NCI-H1048 (cell line): ENCODE measurements around the gene KRTAP5-7.
"Not testable (repeated sequence)": the region's sequence is repeated elsewhere in the genome, so short reads cannot be mapped to it uniquely, and the experiment has no call there.

Experiments used
- DNase-seq: peaks from one replicate; lab custom pipeline; 2025; lab: John Stamatoyannopoulos, UW

Gene KRTAP5-7, protein sequence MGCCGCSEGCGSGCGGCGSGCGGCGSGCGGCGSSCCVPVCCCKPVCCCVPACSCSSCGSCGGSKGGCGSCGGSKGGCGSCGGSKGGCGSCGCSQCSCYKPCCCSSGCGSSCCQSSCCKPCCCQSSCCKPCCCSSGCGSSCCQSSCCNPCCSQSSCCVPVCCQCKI

DNA sequence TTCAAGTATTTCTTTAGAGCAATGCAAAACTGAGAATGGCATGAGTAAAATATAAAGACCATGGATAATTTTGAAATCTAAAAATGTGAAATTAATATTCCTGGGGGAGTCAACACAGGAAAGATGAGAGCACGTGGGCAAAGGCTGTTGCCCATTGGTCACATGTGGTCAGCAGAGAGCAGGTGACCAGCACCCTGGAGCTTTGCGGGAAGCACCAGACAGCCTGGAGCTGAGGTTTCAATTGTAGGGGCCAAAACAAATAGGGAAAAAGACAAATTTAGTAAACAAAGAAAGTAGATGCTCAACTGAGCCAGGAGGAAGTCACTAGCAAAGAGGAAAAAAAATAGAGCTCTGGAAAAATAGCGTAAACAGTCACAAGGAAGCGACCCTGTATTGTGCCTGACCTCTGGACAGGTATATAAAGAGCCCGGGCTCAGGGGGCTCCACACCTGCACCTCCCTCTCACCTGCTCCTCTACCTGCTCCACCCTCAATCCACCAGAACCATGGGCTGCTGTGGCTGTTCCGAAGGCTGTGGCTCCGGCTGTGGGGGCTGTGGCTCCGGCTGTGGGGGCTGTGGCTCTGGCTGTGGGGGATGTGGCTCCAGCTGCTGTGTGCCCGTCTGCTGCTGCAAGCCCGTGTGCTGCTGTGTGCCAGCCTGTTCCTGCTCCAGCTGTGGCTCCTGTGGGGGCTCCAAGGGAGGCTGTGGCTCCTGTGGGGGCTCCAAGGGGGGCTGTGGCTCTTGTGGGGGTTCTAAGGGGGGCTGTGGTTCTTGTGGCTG is at the start of gene KRTAP5-7:
Gene KRTAP5-7, plus strand, starts transcription at position 472 of the 780 bp plus-strand sequence. Its CDS starts 34 bp downstream, at position 506.
- DNase-seq = not testable (repeated sequence)

DNA sequence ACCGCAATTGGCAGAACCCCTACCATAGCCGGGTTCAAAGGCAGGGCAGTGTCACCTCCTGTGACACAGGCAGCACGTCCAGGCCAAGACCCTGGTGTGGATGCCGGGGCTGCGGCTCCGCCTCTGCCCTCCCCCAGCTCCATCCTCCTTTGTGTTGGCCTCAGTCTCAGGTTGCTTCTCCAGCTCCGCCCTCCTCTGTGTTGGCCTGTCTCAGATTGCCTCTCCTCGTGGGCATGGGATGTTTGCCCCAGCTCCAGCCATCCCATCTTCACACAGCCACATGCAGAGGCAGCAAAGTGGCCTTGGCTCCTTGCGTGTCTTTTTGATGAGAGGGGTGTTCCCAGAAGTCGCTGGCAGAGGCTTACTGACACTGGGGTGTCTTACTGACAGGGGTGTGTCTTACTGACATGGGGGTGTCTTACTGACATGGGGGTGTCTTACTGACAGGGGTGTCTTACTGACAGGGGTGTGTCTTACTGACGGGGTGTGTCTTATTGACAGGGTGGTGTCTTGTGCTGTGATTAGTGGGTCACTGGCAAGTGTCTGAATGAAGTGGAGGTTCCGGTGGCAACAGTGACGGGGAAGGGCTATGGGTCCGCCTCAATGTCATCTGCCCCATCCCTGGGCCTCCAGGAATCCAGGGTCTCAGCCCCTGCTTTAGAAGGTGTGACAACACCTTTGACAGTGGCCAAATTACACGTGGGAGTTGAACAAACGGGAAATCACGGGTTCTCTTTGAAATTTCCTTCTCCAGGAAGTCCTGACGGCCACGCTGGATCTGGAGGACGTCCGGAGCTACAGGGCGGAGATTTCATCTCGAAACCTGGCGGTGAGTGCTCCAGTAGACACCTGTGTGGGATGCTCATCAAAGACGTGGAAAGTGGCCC is 49.2 kb upstream of the KRTAP5-7 start:
- DNase-seq = no peak

DNA sequence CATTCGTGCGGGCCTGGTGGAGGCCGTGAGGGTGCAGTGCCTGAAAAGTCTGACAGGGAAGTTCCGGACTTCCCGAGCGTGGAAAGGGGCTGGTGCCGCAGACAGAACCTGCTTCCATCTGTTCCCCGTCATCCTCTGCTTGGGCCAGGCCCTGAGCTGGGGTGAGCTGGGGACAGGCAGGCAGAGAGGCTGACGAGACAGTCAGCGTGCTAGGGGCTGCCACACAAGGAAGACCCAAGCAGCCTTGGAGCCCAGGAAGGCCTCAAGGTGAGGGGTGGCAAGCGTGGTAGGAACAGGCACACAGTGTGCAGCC is 48.6 kb upstream of the KRTAP5-7 start:
- no peak for DNase-seq

DNA sequence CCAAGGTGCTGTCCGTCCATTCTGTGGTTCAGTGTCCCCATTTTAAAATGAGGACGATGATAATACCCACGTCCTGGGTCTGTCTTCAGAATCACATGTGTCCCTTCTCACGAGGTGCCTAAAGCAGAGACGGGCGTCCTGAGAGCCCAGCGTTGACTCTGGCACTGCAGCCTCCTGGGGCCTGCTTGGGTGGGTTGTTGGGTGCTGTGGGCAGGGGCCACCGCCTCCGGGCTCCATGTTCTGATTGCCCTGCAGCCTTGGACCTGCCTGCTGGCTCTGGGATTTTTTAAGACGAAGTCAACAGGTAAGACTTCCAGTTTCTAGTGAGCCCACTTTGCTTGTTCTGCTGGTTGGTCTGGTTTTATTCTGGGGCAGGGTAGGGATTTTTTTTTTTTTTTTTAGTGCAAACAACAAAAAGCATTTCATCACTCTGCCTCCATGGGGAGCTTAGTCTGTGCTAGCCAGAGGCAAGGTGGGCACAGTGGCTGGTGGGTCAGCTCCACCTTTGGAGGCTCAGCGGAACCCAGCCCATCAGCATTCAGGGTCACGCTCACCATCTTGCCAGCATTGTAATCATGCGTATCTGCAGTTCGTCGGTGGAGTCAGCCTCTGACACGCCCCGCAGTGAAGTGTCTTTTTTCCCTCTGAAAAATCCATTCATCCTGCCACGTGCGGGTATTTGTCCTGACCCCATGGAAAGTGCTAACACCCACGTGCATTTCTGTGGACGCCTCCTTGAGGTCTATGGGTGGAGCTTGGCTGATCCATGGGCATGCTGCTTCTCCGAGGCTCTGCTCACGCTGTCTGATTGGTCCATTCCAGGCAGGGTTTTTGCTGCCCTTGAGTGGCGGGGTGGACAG is 45.7 kb upstream of the KRTAP5-7 start:
- DNase-seq = no peak

DNA sequence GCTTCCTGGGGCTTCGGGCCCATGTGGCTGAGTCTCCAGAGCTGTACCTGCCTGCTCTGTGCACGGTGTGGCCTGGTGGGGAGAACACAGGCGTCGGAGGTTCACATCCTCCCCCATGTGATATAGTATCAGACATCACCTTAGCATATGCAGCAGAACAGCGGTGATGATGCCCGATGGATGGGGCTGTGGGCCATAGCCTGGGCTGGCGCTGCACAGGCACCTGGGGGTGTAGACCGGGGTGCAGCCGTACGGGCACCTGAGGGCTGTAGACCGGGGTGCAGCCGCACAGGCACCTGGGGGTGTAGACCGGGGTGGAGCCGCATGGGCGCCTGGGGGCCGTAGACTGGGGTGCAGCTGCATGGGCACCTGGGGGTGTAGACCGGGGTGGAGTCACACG is 44.9 kb upstream of the KRTAP5-7 start:
- DNase-seq = no peak

DNA sequence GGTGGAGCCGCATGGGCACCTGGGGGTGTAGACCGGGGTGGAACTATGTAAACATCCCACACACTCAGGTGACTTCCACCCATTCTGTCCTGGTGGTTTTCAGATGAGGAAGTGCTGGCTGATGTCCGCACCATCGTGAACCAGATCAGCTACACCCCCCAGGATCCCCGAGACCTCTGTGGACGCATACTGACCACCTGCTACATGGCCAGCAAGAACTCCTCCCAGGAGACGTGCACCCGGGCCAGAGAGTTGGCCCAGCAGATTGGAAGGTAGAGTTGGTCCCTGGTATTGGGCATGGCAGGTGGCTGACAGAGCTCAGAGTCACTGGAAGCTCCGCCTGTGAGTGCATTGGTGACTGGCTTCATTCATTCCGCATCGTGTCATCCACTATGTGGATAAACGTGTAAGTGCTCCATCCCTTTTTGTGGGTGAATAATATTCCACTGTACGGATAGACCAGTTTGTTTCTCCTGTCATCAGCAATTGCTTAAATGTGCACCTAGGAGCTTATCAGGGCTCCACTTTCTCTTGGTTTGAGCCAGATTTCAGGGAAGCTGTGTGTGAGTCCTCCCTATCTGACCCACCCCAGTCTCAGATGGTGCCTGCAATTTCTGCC is 44.2 kb upstream of the KRTAP5-7 start:
- no peak for DNase-seq

DNA sequence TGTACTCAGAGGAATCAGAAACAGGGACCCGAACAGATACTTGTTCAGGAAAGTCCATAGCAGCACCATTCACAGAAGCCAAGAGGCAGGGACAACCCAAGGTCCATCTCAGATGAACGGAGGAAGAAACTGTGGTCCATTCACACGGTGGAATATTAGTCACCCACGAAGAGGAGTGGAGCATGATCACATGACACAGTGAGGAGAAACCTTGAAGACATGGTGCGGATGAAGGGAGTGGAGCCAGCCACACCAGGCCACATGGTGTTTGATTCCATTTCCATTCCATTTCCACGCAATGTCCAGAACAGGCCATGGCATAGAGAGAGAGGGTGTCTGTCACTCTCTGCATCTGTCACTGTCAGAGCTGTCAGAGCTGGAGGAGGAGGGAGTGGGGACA is 43.4 kb upstream of the KRTAP5-7 start:
- DNase-seq = no peak

DNA sequence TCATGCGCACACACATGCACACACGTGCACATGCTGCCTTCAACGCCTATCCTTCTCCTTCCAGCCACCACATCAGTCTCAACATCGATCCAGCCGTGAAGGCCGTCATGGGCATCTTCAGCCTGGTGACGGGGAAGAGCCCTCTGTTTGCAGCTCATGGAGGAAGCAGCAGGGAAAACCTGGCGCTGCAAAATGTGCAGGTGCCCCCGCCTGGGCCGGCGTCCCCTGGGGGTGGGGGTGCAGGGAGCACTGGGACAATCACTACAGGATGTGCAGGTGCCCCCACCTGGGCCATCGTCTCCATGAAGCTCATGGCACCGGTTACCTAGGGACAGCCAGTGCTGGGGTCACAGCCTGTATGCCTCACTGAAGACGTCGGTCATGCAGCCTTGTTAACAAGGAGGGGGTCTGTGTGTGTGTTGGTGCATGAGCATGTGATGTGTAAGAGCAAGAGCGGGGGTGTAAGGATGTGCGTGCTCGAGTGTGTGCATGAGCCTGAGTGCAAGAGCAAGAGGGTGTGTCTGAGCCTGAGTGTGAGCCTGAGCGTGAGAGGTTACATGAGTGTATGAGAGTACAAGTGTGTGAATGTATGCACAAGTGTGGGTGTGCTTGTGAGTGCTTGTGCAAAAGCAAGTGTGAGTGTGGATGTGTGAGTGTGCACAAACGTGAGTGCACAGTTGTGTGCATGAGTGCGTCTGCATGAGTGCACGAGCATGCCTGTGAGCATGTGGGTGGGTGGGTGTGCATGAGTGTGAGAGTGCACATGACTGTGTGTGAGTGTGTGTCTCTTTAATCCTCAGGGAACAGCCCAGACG is 42.6 kb upstream of the KRTAP5-7 start:
- no peak for DNase-seq

DNA sequence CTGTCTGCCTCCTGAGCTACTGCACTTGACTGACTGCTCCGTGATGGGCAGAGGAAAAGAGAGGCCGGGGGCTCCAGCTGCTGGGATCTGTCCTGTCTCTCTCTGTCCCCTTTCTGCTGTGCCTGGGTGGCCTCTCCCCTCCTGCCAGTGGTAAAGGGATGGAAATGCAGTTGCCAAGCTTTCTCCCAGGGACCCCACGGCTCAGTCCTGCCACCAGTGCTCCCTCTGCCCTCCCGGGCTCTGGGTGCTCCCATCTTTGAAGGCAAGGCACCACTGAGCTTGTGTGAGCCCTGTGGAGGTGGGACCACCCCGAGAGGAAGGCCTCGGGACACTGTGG is 42.0 kb upstream of the KRTAP5-7 start:
- no peak for DNase-seq

DNA sequence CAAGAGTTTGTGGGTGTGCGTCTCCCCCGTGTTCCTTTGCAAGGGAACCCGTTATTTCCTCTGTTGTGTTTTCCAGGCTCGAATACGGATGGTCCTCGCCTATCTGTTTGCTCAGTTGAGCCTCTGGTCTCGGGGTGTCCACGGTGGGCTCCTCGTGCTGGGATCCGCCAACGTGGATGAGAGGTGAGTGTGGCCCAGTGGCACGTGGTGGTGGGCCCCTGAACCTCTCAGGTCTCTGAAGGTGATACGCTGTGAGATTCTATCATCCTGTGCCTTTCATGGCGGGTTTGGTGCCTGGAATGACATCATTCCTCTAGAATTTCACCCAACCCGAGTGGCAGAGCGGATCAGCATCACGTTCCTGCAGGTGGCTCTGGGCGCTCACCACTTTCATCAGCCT is 41.6 kb upstream of the KRTAP5-7 start:
- DNase-seq = no peak

DNA sequence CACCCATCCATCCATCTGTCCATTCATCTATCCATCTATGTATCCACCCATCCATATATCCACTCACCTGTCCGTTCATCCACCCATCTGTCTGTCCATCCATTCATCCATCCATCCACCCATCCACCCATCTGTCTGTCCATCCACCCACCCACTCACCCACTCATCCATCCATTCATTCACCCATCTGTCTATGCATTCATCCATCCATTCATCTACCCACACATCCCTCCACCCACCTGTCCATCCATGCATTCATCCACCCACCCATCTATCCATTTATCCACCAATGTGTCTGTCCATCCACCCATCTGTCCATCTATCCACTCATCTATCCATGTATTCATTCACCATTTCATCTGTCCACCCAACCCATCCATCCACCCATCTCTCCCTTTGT is 40.7 kb upstream of the KRTAP5-7 start:
- DNase-seq = no peak

DNA sequence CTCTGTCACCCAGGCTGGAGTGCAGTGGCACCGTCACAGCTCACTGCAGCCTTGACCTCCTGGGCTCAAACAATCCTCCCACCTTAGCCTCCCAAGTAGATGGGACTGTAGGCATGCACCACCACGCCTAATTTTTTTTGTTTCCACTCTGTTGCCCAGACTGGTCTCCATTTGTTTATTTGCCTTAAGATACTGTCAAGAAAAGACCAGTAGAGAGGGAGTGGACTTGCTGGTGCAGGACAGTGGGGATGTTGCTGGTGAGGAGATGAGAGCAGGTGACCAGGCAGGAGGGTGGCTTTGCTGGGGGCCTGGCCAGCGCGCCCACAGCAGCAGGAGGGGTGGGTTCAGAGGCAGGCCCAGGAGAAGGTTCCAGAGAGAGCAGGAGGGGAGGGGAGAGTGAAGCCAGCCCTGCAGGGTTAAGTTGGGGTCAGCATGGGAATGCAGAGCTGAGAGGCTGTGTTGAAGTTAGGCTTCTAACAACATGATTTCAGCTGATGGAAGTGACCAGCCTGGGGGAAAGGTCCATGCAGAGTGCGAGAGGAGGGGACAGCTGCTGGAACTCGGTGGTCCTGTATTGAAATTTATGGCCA is 38.3 kb upstream of the KRTAP5-7 start:
- no peak for DNase-seq

DNA sequence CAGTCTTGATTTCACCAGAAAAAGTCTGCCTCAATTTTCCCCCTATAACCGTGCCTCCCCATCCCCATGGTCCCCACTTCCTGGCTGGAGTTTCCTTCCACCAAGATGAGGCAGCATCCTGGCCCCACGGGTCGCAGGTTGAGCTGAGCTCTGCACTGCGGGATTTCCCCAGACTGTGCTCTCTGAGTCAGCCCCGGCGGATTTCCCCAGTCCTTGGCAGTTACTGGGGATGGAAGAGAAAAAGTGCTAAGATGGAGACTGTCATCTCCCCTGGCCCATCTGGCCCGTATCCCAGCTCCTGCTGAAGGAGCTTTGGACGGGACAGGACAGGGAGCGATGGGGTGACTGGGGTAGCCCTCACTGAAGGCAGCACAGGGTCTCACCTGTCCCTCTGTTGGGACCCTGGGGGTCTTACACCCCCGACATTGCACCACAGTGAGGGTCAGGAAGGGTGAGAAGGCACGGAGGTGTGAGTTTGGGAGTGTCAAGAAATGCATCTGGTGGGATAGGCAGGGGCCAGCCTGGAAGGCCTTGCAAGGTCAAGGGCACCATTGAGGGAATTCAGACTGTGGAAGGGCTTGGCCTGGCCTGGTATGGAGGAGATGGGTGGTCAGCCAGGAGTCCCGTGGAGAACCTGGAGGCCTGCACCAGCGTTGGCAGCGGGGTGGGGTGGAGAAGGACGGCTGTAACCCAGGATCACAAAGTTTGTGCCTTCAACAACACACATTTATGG is 37.6 kb upstream of the KRTAP5-7 start:
- DNase-seq = no peak

DNA sequence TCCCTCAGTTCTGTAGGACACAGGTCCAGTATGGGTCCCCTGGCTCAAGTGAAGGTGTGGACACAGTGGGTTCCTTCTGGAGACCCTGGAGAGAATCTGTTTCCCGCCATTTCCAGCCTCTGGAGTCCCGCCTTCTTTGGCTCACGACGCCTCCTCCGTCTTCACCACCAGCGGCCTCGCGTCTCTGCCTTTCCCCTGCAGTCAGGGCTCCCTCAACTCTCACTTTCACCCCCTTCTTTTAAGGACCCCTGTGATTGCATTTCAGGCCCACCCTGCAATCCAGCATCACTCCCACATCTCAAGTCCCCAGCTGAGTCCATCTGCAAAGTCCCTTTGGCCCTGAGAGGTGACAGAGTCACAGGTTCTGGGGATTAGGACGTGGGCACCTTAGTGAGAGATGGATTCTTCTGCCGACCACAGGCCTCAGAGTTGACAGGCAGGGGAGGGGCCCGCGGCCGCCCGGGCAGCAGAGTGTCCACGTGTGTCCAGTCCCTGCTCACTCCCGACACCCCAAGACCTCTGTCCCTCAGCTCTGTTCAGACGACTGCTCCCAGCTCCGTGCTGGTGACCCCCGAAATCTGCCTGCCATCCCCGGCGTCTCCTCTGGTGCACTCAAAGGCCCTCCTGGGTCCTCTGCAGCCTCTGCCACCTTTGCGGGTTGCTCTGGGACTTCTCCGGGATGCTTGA is 36.9 kb upstream of the KRTAP5-7 start:
- no peak for DNase-seq

DNA sequence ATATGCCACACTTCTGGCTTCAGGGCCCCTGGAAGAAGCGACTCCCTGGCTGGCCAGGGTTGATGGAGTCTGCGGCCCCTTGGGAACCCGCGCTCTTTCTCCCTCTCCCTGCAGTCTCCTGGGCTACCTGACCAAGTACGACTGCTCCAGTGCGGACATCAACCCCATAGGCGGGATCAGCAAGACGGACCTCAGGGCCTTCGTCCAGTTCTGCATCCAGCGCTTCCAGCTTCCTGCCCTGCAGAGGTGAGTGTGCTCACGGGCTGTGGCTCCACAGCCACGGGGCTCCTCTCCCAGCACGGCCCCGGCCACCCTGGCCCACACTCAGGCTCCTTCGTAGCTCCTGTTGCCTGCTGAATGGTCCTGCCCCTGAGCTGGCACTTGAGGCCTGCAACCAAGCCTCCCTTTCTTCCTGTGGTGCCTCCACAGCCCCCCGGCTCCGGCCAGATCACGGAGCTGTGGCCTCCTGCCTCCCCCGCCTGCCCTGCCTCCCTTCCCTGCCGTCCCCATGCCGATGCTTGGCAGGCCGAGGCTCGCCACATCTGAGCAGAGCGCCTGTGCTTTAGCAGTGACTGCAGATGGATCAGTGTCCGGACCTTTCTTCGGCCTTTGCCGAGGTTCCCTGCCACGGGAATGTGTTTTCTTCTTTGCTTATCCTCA is 36.2 kb upstream of the KRTAP5-7 start:
- no peak for DNase-seq

DNA sequence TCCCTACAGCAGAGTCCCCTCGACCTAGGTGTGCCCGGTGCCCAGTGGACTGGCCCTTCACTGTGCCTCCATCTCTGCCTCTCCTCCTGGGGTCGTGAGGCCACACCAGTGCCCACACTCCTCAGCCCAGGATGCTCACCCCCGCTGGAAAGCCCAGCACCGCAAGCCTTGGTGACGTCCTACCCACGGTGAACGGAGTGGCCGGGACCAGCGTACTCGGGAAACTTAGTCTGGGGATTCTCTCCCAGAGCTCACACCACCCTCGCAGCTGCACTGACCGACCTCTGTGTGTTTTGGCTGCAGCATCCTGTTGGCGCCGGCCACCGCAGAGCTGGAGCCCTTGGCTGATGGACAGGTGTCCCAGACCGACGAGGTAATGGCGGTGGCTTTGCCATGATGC is 35.5 kb upstream of the KRTAP5-7 start:
- DNase-seq = no peak

DNA sequence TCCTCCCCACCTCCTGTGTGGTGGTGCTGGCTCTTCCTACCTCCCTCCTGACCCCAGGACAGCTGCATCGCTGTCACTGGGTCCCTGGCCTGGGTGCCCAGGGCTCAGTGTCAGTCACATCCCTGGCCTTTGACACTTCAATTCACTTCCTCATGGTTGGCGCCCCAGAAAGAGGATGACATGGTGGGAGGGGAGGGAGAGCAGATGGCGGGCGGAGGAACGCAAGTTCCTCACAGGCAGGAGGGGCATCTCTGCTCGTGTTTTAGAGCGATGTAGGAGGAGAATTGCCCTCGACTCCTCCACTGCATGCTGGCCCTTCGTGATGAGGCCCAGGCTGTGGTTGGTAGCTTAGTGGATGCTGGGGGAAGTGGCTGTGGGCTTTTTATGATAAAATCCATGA is 35.1 kb upstream of the KRTAP5-7 start:
- DNase-seq = no peak
